ENCODE data around the gene PRR9. TPM values are rescaled to one million over a fixed set of nuclear protein-coding genes. Genes with fewer than 3 reads are reported as not detected.

Gene PRR9, protein sequence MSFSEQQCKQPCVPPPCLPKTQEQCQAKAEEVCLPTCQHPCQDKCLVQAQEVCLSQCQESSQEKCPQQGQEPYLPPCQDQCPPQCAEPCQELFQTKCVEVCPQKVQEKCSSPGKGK
- total RNA-seq (2014; rRNA removed; shearing (Covaris generic)), result not detected in 2 replicates
- not detected in 2 replicates for polyA plus RNA-seq (2016; fragmentation: Nextera tagmentation; extraction: Ambion mirVana)
- long read RNA-seq, result 0 reads

DNA sequence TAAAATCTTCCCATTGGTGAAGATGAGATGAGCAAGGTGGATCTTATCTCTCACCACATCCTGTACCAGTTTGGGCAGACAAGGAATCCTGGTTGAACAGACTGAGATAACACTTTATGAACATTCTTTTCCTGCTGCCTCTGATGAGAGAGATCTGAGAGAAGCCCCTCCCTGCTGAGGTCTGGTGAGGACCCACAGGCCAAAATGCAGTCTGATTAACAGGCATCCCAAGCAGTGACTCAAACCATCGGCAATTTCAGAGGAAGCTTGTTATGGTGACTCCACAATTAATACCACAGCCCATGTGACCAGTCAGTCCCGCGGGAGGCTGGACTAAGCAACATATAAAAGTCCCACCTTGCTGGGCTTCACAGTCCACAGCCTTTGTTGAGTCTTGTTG lies at the start of gene PRR9:
Gene PRR9 (plus strand): TSS at position 373 of the 400 bp plus-strand sequence. CDS start 561 bp downstream, outside the sequence.
- H3K9me2 ChIP-seq (ENCODE audit: insufficient read depth), result no peaks in the 10 kb centered on the region
- DNase-seq (ENCODE audit: low spot score) (no peak), ATAC-seq (no peak)
- no peaks in the 10 kb centered on the region for H3K4me1 ChIP-seq (ENCODE audit: insufficient read depth)
- Mint-ChIP-seq H3K4me1 (no peaks in the 10 kb centered on the region), H3K27me3 (ENCODE audit: insufficient read depth, low read depth, poor library complexity) (peaks cover 2% of the 10 kb centered on the region), H3K27ac (no peak within 1 kb of the TSS), H3K9me3 (no peaks in the 10 kb centered on the region; the same call in 2 of the 3 replicates), H3K4me3 (no peak within 1 kb of the TSS), H3K36me3 (ENCODE audit: low read depth) (no peaks in the 10 kb centered on the region)
- no peaks in the 10 kb centered on the region for H3K79me2 ChIP-seq (replicated peaks; ENCODE audit: insufficient read depth)
- H3K36me3 ChIP-seq (ENCODE audit: insufficient read depth), result no peaks in the 10 kb centered on the region
- TF ChIP-seq NANOG (IDR thresholded peaks at IDR 0.05; ENCODE audit: borderline replicate concordance) (no peak), EZH2phosphoT487 (IDR thresholded peaks at IDR 0.05; ENCODE audit: unreplicated experiment) (no peak), JUNB (IDR thresholded peaks at IDR 0.05; ENCODE audit: unreplicated experiment) (no peak), ZNF114 (CRISPR knock-in tag; IDR thresholded peaks at IDR 0.05) (no peak), EZH2 (IDR thresholded peaks at IDR 0.05; ENCODE audit: low read depth, unreplicated experiment) (no peak), CREB1 (CRISPR knock-in tag; IDR thresholded peaks at IDR 0.05; ENCODE audit: low read depth) (no peak), POLR2AphosphoS5 (IDR thresholded peaks at IDR 0.05; ENCODE audit: low read depth) (no peak), ZNF331 (CRISPR knock-in tag; IDR thresholded peaks at IDR 0.05; ENCODE audit: low read depth) (no peak), STAT1 (IDR thresholded peaks at IDR 0.05; ENCODE audit: unreplicated experiment) (no peak)
- TF ChIP-seq, protein P1, sequence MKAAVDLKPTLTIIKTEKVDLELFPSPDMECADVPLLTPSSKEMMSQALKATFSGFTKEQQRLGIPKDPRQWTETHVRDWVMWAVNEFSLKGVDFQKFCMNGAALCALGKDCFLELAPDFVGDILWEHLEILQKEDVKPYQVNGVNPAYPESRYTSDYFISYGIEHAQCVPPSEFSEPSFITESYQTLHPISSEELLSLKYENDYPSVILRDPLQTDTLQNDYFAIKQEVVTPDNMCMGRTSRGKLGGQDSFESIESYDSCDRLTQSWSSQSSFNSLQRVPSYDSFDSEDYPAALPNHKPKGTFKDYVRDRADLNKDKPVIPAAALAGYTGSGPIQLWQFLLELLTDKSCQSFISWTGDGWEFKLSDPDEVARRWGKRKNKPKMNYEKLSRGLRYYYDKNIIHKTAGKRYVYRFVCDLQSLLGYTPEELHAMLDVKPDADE (IDR thresholded peaks at IDR 0.05), result no peak
- TF ChIP-seq, protein P2, sequence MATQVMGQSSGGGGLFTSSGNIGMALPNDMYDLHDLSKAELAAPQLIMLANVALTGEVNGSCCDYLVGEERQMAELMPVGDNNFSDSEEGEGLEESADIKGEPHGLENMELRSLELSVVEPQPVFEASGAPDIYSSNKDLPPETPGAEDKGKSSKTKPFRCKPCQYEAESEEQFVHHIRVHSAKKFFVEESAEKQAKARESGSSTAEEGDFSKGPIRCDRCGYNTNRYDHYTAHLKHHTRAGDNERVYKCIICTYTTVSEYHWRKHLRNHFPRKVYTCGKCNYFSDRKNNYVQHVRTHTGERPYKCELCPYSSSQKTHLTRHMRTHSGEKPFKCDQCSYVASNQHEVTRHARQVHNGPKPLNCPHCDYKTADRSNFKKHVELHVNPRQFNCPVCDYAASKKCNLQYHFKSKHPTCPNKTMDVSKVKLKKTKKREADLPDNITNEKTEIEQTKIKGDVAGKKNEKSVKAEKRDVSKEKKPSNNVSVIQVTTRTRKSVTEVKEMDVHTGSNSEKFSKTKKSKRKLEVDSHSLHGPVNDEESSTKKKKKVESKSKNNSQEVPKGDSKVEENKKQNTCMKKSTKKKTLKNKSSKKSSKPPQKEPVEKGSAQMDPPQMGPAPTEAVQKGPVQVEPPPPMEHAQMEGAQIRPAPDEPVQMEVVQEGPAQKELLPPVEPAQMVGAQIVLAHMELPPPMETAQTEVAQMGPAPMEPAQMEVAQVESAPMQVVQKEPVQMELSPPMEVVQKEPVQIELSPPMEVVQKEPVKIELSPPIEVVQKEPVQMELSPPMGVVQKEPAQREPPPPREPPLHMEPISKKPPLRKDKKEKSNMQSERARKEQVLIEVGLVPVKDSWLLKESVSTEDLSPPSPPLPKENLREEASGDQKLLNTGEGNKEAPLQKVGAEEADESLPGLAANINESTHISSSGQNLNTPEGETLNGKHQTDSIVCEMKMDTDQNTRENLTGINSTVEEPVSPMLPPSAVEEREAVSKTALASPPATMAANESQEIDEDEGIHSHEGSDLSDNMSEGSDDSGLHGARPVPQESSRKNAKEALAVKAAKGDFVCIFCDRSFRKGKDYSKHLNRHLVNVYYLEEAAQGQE (IDR thresholded peaks at IDR 0.05; ENCODE audit: unreplicated experiment), result no peak
- TF ChIP-seq, protein P3, sequence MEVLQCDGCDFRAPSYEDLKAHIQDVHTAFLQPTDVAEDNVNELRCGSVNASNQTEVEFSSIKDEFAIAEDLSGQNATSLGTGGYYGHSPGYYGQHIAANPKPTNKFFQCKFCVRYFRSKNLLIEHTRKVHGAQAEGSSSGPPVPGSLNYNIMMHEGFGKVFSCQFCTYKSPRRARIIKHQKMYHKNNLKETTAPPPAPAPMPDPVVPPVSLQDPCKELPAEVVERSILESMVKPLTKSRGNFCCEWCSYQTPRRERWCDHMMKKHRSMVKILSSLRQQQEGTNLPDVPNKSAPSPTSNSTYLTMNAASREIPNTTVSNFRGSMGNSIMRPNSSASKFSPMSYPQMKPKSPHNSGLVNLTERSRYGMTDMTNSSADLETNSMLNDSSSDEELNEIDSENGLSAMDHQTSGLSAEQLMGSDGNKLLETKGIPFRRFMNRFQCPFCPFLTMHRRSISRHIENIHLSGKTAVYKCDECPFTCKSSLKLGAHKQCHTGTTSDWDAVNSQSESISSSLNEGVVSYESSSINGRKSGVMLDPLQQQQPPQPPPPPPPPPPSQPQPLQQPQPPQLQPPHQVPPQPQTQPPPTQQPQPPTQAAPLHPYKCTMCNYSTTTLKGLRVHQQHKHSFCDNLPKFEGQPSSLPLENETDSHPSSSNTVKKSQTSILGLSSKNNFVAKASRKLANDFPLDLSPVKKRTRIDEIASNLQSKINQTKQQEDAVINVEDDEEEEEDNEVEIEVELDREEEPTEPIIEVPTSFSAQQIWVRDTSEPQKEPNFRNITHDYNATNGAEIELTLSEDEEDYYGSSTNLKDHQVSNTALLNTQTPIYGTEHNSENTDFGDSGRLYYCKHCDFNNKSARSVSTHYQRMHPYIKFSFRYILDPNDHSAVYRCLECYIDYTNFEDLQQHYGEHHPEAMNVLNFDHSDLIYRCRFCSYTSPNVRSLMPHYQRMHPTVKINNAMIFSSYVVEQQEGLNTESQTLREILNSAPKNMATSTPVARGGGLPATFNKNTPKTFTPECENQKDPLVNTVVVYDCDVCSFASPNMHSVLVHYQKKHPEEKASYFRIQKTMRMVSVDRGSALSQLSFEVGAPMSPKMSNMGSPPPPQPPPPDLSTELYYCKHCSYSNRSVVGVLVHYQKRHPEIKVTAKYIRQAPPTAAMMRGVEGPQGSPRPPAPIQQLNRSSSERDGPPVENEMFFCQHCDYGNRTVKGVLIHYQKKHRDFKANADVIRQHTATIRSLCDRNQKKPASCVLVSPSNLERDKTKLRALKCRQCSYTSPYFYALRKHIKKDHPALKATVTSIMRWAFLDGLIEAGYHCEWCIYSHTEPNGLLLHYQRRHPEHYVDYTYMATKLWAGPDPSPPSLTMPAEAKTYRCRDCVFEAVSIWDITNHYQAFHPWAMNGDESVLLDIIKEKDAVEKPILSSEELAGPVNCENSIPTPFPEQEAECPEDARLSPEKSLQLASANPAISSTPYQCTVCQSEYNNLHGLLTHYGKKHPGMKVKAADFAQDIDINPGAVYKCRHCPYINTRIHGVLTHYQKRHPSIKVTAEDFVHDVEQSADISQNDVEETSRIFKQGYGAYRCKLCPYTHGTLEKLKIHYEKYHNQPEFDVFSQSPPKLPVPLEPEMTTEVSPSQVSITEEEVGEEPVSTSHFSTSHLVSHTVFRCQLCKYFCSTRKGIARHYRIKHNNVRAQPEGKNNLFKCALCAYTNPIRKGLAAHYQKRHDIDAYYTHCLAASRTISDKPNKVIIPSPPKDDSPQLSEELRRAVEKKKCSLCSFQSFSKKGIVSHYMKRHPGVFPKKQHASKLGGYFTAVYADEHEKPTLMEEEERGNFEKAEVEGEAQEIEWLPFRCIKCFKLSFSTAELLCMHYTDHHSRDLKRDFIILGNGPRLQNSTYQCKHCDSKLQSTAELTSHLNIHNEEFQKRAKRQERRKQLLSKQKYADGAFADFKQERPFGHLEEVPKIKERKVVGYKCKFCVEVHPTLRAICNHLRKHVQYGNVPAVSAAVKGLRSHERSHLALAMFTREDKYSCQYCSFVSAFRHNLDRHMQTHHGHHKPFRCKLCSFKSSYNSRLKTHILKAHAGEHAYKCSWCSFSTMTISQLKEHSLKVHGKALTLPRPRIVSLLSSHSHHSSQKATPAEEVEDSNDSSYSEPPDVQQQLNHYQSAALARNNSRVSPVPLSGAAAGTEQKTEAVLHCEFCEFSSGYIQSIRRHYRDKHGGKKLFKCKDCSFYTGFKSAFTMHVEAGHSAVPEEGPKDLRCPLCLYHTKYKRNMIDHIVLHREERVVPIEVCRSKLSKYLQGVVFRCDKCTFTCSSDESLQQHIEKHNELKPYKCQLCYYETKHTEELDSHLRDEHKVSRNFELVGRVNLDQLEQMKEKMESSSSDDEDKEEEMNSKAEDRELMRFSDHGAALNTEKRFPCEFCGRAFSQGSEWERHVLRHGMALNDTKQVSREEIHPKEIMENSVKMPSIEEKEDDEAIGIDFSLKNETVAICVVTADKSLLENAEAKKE (CRISPR knock-in tag; IDR thresholded peaks at IDR 0.05), result no peak
- TF ChIP-seq, protein P4, sequence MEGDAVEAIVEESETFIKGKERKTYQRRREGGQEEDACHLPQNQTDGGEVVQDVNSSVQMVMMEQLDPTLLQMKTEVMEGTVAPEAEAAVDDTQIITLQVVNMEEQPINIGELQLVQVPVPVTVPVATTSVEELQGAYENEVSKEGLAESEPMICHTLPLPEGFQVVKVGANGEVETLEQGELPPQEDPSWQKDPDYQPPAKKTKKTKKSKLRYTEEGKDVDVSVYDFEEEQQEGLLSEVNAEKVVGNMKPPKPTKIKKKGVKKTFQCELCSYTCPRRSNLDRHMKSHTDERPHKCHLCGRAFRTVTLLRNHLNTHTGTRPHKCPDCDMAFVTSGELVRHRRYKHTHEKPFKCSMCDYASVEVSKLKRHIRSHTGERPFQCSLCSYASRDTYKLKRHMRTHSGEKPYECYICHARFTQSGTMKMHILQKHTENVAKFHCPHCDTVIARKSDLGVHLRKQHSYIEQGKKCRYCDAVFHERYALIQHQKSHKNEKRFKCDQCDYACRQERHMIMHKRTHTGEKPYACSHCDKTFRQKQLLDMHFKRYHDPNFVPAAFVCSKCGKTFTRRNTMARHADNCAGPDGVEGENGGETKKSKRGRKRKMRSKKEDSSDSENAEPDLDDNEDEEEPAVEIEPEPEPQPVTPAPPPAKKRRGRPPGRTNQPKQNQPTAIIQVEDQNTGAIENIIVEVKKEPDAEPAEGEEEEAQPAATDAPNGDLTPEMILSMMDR (conservative IDR thresholded peaks at IDR 0.05; ENCODE audit: low read depth in 2 of 2), result no peak
- H3K4me2 ChIP-seq, result no peak within 1 kb of the TSS
- H4K20me1 ChIP-seq (replicated peaks; ENCODE audit: insufficient read depth), result no peaks in the 10 kb centered on the region
- H3K27ac ChIP-seq (ENCODE audit: low read depth), result no peak within 1 kb of the TSS
- no peaks in the 10 kb centered on the region for H3F3A ChIP-seq (replicated peaks; ENCODE audit: low read depth)
- no peaks in the 10 kb centered on the region for H3K27me3 ChIP-seq (ENCODE audit: insufficient read depth)
- H3K4me3 ChIP-seq, result no peak within 1 kb of the TSS
- H2AFZ ChIP-seq, result no peak within 1 kb of the TSS
